ENCODE measurements around the gene SYT2. TPM values are rescaled to one million over a fixed set of nuclear protein-coding genes. Genes with fewer than 3 reads are reported as not detected.

The SYT2 gene
- total and polyA plus RNA-seq, 9 of the 15 experiments (the other 6 are each of a cell fraction or from before 2014, with no cell fraction given) = not detected

GRCh38 chr1:202587859-202588485, 122.3 kb downstream of the SYT2 start:
- H3K79me2 ChIP-seq (ENCODE audit: control insufficient read depth, insufficient read depth, low read length) = no peaks in the 10 kb centered on the region
- ChIA-PET CTCF (ENCODE audit: low intra/inter-chr PET ratio) (no interaction called here), POLR2A (interaction anchor here (0.6 to 3.5 kb wide), 3 partner anchors 10 to 1928 kb away, joined by 3 to 12 read pairs (median 6); partner anchors contain the start of gene MDM4)
- in situ Hi-C loops (cut with MboI) = no loop called here
- H4K20me1 ChIP-seq (replicated peaks; ENCODE audit: control insufficient read depth, insufficient read depth, low read length) = peaks cover 4% of the 10 kb centered on the region; the same call in 1 of the 2 replicates
- H3K9ac ChIP-seq (ENCODE audit: insufficient read depth in 1 of 2, low read depth in 2 of 2, low read length in 2 of 2) = no peak overlapping the region
- ATAC-seq = no peak
- H3K27me3 ChIP-seq (ENCODE audit: control insufficient read depth in 2 of 2, insufficient read depth in 2 of 2, low read length in 2 of 2) = no peaks in the 10 kb centered on the region
- H2AFZ ChIP-seq (ENCODE audit: low read depth, low read length) = no peak overlapping the region
- intact Hi-C loops (cut with micrococcal nuclease) = no loop called here
- no peaks in the 10 kb centered on the region for H3K9me1 ChIP-seq (ENCODE audit: control insufficient read depth, insufficient read depth, low read length)
- no peak for DNase-seq (ENCODE audit: extremely low read depth in 1 of 4, low spot score in 3 of 4)
- no peak overlapping the region for H3K4me2 ChIP-seq (ENCODE audit: insufficient read depth, low read length)
- no peak overlapping the region for H3K4me3 ChIP-seq
- no peaks in the 10 kb centered on the region for H3K9me3 ChIP-seq (replicated peaks; ENCODE audit: control insufficient read depth, insufficient read depth, low read depth, low read length)
- no peak overlapping the region for H3K27ac ChIP-seq (ENCODE audit: extremely low read depth, low read depth, low read length)
- H3K4me1 ChIP-seq (replicated peaks in 1 of 2; ENCODE audit: control insufficient read depth in 2 of 2, insufficient read depth in 2 of 2, low read length in 2 of 2) = peaks cover 6 to 24% of the 10 kb centered on the region in 2 experiments; a peak in 4 of 5 replicates
- 36% methylated on average over 1 of the region's 1 CpG for WGBS (ENCODE audit: insufficient coverage, low coverage, missing lambda C conversion rate)
- no TSS peak for BruUV-seq (replicated peaks)
- no peaks in the 10 kb centered on the region for H3K36me3 ChIP-seq (ENCODE audit: control insufficient read depth, insufficient read depth, low read length)
- FAIRE-seq = no peak
- no peak for TF ChIP-seq HMBOX1 (IDR thresholded peaks at IDR 0.05)
- TF ChIP-seq RBM39 (optimal IDR thresholded peaks at IDR 0.05; ENCODE audit: low read depth, low read length) = no peak
- no peak for TF ChIP-seq ZNF655 (CRISPR knock-in tag; IDR thresholded peaks at IDR 0.05)
- no peak for TF ChIP-seq ETV1 (tag; conservative IDR thresholded peaks at IDR 0.05; ENCODE audit: low read depth)
- no peak for TF ChIP-seq IFI16 (CRISPR knock-in tag; IDR thresholded peaks at IDR 0.05)
- TF ChIP-seq ATF3 (IDR thresholded peaks at IDR 0.05) = no peak
- no peak for TF ChIP-seq ATF3 (CRISPR knock-in tag; conservative IDR thresholded peaks at IDR 0.05)
- TF ChIP-seq CEBPG (CRISPR knock-in tag; IDR thresholded peaks at IDR 0.05) = no peak
- no peak for TF ChIP-seq CEBPG (tag; conservative IDR thresholded peaks at IDR 0.05 in 1 of 2, IDR thresholded peaks at IDR 0.05 in 1 of 2)
- no peak for TF ChIP-seq ZFX (CRISPR knock-in tag; IDR thresholded peaks at IDR 0.05)
- TF ChIP-seq SRF (CRISPR knock-in tag; IDR thresholded peaks at IDR 0.05) = no peak
- no peak for TF ChIP-seq TAL1 (IDR thresholded peaks at IDR 0.05)
- no peak for TF ChIP-seq ZNF766 (CRISPR knock-in tag; conservative IDR thresholded peaks at IDR 0.05)
- no peak for TF ChIP-seq ZNF124 (CRISPR knock-in tag; IDR thresholded peaks at IDR 0.05)
- no peak for TF ChIP-seq CREB1 (IDR thresholded peaks at IDR 0.05)
- no peak for TF ChIP-seq CREB1 (CRISPR knock-in tag; IDR thresholded peaks at IDR 0.05)
- TF ChIP-seq MXD1 (CRISPR knock-in tag; IDR thresholded peaks at IDR 0.05; ENCODE audit: borderline replicate concordance, poor library complexity, severe bottlenecking) = no peak
